ENCODE results near the gene LONP2. TPM values are rescaled to one million over a fixed set of nuclear protein-coding genes. Genes with fewer than 3 reads are reported as not detected.
"Not testable (repeated sequence)": the region's sequence is repeated elsewhere in the genome, so short reads cannot be mapped to it uniquely, and the experiment has no call there.

The LONP2 gene
- total RNA-seq, 1 experiment from 2014 or later = 29.2 TPM

DNA sequence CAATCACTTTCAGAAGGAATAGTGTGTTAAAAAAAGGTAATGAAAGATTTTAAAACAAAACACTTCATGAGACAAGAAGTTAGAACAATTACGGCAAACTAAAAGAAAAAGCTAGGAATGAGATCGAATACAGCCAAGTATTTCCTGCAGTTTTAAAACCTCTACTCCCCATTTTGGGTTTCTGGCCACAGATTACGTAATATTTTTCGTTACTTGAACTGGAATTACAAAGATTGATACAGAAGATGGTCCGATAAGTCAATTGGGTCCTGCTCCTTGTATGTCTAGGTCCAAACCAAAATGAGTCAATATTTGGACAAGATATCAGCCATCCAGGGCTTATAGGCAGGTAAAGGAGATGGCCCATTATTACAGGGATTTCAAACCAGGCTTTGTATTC lies 88.9 kb downstream of the LONP2 start:
- no peak for DNase-seq (ENCODE audit: low read depth)

DNA sequence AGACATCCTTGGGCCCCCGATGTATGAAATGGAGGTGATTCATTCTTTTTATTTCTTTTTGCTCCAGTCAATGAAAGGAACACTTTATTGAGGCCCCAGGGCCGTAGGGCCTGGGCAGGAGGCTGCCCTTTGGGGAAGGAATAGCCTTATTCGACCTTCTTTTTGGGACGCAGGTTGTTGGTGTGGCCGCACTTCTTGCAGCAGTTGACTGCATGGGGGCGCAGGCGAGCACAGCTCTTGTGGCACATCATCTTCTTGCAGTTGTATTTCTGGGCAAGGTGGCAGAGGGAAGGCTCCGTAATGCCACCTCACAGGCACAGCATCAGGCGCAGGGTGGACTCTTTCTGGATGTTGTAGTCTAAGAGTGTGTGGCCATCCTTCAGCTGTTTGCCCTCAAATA lies 90.2 kb downstream of the LONP2 start:
- no peak for DNase-seq (ENCODE audit: low read depth)

DNA sequence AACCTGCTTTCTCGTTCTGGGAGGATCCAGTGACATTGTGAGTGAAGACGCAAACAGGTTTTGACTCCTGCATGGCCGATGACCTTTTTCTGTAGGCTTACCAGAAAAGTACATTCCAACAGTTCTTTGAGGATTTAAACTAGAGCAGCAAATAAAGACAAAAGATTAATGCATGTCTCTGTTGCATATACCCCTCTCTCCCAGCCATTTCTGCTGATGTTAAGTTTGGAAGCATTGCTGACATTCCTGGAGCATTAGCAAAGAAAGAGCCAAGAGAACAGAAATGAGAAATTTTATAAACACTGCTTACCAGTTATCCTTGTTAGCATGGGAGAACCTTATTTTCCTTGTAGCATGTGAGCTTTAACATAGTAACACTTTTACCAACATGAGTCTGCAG lies 91.9 kb downstream of the LONP2 start:
- no peak for DNase-seq (ENCODE audit: low read depth)

DNA sequence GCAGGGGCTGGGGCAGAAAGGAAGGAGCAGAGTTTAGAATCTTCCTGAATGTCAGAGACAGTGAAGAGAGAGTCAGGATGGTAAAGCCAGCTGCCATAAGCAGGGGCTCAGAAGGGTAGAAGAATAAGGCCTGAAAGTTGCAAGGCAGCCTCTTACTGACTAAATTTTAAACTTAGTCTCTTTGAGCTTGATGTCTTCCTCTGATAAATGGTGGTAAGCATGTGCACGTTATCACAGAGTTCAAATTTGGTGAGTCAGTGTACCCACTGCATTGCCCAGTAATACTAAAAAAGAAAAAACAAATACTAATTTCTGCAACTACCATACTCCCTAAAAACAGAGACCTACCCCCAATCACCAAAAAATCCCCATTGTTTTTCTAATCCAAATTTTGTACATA lies 96.0 kb downstream of the LONP2 start:
- no peak for DNase-seq (ENCODE audit: low read depth)

DNA sequence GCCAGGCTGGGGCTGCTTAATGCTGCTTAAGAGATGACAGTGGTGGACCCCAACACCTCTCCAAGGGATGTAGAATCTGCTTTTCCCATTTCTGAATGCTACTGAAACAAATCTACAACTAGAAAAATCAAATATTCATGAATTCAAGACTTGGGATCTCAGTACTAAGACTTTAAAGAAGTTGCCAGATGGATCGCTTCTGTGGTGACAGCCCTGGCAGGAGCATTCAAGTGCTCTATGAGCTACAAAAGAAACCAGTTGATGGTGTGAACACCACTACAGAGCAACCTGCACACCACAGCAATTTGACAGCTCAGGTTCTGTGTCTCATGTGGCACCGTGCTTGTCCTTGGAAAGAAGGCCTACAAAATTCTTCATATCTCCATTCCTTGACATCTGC lies 98.5 kb downstream of the LONP2 start:
- DNase-seq (ENCODE audit: low read depth) = no peak

DNA sequence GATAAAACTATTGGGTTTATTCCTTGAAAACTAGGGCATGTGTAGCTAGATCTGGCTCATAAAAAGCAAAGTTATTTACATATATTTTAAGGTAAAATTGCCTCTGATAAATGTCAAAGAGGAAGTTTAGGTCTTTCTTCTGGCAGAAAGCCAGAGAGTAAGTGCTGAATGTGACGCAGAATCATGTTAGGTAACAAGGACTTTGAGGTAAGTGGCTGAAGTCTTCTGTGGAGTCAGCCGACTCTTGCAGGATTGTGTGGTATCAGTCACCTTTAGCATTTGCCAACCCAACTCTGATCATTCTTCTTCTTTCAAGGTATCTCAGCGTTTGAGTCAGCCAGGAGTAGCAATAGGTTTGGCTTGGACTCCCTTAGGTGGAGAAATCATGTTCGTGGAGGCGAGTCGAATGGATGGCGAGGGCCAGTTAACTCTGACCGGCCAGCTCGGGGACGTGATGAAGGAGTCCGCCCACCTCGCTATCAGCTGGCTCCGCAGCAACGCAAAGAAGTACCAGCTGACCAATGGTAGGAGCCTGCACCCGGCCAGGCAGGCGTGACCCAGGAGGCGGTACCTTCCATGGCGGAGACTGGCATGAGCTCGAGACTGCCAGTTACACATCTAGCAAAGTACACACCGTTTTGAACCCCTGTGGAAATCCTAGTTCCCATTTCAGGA lies 103.2 kb downstream of the LONP2 start:
- no peak for DNase-seq (ENCODE audit: low read depth)

DNA sequence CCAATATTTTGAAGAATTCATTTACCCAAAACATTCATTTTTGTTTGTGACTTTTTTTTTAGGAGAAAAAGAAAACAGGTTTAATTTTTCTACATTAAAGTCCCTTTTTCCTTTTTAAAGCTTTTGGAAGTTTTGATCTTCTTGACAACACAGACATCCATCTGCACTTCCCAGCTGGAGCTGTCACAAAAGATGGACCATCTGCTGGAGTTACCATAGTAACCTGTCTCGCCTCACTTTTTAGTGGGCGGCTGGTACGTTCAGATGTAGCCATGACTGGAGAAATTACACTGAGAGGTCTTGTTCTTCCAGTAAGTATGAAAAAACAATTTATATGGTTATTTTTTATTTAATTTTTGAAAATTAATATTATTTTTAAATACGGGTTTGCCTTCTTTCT lies 103.9 kb downstream of the LONP2 start:
- DNase-seq (ENCODE audit: low read depth) = no peak

DNA sequence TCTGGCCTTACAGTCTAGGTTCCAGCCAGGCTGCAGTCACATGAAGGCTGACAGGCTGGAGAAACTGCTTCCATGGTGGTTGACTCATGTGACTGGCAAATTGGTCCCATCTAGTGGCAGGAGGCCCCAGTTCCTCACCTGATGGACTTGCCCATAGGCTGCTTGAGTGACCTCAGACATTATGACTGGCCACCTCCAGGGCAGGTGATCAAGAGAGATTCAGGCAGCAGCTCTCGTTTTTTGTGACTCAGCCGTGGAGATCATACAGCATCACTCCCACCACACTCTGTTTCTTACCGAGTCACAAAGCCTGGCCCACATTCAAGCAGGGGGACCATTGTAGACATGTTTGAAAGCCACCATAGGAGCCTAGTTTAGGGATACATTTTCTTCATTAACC lies 106.6 kb downstream of the LONP2 start:
- no peak for DNase-seq (ENCODE audit: low read depth)

DNA sequence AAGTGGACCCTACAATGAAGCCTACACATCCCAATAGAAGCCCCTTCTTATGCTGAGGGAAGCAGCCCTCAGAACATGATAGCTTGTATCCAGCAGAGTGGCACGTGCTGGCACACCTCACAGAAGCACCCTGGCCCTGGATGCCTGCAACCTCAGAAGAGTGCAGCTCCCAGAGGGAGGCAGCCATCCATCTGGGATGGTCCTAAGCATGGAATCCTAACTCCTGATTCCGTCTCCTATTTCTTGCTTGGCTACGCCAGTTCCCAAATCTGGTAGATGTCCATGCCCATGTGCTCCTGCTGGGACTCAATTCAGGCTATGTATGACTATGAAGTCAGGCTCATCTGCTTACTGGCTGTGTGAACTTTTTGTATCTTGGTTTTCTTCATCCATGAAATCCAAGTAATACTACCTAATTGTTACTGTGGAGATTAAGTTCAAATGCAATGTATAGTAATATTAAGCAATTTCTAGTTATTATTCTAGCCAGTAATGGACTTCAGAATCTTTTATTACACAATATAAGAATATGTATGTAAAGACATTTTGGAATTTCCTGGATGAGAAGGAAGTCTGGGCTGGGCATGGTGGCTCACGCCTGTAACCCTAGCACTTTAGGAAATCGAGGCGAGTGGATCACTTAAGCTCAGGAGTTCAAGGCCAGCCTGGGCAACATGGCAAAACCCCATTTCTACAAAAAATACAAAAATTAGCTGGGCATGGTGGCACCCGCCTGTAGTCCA lies 108.7 kb downstream of the LONP2 start:
- no peak for DNase-seq (ENCODE audit: low read depth)

DNA sequence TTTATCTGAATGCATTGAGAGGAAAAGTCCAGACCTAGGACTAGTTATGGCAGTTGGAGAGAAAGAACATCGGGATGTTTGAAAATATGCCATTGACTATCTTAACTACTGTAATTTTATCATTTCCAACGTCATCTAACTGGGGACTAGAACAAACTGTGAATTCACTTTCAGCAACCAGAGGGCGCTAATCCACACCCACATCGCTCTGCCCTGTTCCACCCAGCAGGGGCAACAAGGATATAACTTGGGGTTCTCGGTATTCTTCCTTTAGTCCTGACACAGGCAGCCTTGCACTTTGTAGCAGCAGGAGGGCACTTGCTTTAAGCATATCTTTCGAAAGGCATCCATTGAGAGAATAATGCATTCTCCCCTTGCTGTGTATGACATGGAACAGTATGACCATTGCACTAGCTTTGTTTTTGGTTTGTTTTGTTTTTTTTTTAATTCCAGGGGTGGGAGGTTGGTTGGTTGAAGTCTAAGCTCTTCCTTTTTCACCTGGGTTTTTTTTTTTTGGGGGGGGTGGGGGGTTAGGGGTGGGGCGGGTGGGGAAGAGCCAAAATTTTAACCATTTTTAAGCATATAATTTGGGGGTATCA lies 109.6 kb downstream of the LONP2 start:
- DNase-seq (ENCODE audit: low read depth) = peak; percentile 66

DNA sequence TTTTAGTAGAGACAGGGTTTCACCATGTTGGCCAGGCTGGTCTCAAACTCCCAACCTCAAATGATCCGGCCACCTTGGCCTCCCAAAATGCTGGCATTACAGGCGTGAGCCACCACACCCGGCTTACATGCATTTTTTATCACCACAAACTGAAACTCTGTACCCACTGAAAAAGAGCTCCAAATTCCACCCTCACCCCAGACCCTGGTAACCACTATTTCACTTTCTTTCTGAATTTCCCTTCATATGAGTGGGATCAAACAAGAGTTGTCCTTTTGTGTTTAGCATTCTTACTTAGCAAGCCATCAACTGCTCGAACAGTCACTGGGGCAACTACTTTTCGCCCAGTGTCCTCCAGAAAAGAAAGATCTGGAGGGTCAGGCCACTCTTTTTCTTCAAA lies 110.3 kb downstream of the LONP2 start:
- DNase-seq (ENCODE audit: low read depth) = not testable (repeated sequence)

DNA sequence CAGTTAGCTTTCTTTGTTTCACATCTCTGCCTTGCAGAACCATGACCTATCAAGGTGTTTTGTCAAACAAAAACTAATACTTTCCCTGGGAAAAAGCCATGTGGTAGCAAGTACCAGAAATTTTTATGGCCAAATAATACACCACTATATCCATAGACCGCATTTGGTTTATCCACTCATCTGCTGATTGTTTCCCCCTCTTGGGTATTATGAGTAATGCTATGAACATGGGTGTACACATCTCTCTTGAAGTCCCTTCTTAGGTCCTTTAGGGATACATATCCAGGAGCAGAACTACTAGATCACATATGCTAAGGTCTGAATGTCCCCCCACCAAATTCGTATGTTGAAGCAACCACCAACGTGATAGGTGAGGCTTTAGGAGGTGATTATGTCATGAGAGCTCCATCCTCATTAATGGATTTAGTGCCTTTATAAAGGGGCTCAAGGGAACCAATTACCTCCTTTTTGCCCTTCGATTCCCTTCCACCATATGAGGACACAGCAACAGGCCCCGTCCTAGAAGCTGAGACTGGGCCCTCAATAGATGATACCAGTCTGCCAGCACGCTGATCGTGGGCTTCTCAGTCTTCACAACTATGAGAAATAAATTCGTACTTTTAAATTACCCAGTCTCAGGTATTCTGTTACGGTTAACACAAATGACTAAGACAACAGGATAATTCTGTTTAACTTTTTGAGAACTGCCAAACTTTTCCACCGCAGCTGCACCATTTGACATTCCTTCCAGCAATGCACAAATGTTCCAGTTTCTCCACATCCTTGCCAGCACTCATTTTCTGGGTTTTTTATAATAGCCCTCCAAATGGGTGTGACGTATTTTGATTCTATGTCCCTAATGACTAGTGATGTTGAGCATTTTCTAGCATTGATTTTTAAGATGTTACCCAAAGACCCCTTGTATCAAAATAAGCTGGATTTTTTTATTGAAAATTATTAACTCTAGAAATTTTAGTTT lies 111.1 kb downstream of the LONP2 start:
- no peak for DNase-seq (ENCODE audit: low read depth)

DNA sequence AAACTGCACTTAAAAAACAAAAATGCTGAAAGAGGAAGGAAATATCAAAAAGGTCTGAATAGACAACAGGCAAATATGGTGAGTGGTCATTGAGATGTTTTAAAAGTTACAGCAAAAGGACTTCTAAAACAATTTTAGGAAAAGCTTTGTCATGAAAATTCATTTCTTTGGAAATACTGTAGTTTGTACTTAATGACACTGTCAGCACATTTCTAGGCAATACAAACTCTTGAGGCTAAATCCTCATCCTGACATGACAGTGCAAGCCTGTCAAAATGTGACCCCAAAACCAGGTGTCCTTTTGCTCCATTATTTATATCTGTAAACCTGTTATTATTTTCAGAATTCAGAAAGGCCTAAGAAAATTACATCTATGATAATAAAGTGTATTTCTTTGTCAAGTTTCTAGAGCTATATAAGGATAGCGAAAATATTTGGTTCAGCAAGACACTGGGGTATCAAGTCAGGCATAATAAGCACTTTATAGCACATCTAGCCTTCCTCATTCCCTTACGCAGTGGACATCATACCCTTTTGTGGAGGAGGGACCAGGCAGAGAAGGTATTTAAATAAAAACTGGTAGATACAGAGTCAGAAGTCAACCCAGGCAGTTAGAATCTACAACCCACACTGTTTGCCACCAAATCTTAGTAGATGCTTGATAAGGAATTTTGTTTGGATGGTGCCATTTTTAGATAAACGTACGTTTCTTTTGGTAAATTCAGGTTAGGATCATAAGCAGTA lies 112.7 kb downstream of the LONP2 start:
- DNase-seq (ENCODE audit: low read depth) = no peak

DNA sequence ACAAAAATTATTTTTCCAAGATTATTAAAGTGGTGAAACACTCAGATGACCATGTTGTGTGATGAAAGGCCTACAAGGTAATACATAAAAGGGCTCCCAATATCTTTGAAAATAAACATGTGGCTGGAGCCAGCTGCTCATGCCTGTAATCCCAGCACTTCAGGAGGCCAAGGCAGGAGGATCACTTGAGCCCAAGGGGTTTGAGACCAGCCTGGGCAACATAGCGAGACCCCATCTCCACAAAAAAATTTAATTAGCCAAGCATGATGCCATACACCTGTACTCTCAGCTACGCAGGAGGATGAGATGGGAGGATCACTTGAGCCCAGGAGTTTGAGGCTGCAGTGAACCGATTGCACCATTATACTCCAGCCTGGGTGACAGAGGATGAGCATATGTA lies 114.3 kb downstream of the LONP2 start:
- DNase-seq (ENCODE audit: low read depth) = no peak

DNA sequence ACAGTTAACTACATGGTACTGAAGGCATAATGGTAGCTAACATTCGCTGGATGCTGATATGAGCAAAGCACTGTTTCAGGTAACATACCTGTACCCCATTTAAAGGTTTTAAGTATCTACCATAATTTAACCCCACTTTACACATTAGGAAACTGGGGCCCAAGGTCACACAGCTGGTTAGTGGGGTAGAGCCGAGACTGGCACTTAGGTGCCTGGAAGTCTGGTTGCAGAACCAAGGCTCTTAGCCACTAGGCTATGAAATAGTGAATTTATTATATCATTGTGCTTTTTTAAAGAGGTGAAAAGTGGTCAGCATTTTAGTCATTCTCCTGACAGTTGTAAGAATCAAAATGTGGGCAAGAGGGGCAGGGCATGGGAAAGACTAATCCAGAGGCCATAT lies 115.9 kb downstream of the LONP2 start:
- DNase-seq (ENCODE audit: low read depth) = no peak

DNA sequence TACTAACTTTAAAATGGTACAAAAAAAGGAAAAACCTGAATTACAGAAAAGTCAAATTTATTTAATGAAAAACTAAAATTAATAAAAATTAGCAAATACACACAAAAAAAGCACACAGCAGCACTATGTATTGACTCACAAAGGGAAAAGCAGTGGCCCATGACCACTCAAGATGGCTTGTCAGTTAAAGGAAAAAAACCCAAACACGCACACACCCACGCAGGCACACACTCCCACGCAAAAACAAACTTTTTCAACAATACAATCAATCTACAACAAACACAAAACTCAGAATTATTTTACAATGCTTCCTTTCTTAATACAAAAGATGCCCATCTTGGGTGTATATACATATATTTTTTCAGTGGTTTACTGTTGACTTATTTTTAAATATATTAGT lies 116.9 kb downstream of the LONP2 start:
- DNase-seq (ENCODE audit: low read depth) = no peak

DNA sequence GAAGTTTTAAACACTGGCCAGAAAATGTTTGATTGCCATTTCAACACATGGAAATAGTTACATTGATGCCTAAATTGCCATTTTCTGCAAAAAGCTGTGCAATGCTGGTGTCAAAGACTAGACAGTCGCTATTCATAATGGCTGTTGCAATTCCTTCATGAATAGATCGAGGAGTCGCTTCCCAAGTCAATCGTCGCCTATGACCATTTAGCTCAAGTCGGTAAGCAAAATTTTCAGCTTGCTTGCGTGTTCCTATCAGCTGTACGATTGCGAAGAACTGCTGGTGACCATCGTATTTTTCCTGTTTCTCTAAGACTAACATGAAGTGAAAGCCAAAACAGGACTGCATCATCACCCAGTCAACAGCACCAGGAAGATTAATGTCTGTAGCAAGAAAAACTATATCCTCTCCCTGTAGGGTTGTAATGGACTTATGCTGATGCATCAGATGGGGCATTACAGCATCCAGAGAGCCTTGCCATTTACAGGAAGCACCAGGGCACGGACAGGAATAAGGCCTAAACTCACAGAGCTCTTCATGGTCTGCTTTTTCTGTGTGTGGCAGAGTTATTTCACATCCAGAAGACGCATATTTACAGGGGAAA lies 117.5 kb downstream of the LONP2 start:
- no peak for DNase-seq (ENCODE audit: low read depth)

DNA sequence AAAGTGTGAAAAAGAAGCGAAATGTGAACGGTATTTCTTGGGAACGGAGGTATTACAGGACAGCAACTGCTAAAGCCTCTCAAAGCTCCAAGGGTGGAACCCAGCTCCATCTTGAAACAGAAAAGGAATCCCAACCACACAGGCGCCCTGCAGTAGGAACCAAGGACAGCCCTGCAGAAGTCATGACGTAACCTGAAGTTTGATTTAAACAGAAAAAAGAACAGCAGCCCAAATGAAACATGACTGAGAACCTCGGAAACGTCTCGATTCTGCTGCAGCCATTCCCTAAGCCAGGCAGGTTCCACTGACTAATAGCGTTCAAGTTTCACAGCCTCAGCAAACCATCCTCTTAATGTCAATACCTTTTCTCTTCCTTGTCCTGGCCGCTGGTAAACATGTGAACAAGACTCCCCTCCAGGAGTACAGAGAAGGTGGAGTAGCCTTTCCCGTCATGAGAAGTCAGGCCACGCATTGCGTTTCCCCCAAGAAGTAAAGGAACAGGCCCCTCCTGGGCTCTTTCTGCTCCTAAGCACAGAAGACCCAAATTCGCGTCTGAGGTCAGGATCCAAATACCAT lies 121.0 kb downstream of the LONP2 start:
- peak; percentile 14 for DNase-seq (ENCODE audit: low read depth)

DNA sequence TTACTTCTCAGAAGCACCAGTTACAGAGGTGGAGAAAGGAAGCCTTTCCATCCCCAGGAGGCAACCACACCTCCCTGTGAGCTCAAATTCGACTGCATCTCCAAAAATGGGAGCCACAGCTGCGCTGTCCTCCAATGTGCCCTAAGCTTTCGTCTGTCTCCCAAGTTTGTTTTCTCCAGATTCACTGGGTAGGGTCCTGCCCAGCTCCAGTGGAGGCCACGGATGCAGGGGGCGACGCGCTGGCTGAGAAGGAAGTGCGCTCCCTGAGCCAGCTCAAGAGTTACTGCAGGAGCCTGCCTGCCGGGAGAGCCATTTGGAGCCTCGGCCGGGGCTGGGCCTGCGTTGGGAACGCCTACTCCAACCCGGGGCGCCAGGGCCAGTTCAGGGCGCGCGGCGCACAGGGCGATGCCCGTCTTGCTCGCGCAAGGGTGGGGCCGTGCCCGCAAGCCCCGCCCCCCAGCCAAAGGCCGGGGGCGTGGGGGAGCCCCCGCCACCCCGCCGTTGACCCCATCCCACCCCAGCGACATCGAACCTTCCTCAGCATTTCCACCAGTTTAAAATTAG lies 121.6 kb downstream of the LONP2 start:
- peak; percentile 91 for DNase-seq (ENCODE audit: low read depth)

Measured in Daoy (cell line).